Keratinocyte (primary cell): ENCODE results near the gene CDKN1C. TPM values are rescaled to one million over a fixed set of nuclear protein-coding genes. Genes with fewer than 3 reads are reported as not detected.

ENCODE experiments used
- DNase-seq: peaks from one replicate; pipeline ENCODE4 v3.0.0-alpha.2; 2011; ENCODE audit warnings: low read depth, missing footprints, low spot score
- FAIRE-seq: peaks from 2 replicates; lab custom pipeline; 2011; peaks lifted over from hg19 to GRCh38; lab: Jason Lieb, UNC
- H2AFZ ChIP-seq: 2 replicates; pipeline ENCODE4 v1.6.0; 2012; ENCODE audit warnings: low read length, control low read depth, inconsistent platforms; ENCODE audit not compliant: control insufficient read depth
- H3K27ac ChIP-seq: 2 replicates; pipeline ENCODE4 v1.5.1; 2011; ENCODE audit warnings: low read length; ENCODE audit not compliant: control insufficient read depth, insufficient read depth
- H3K27me3 ChIP-seq: 3 replicates; pipeline ENCODE4 v1.6.0; 2011; ENCODE audit warnings: low read length; ENCODE audit not compliant: control insufficient read depth, insufficient read depth; ENCODE audit errors: extremely low read depth
- H3K36me3 ChIP-seq, 2 experiments: 2 replicates in 1 of 2; 3 replicates in 1 of 2; pipeline ENCODE4 v1.5.1; 2011; ENCODE audit warnings: low read length in 2 of 2, mild to moderate bottlenecking in 1 of 2; ENCODE audit not compliant: control insufficient read depth in 2 of 2, insufficient read depth in 2 of 2; ENCODE audit errors: extremely low read depth in 1 of 2
- H3K4me1 ChIP-seq: 3 replicates; pipeline ENCODE4 v1.5.1; 2011; ENCODE audit warnings: low read length; ENCODE audit not compliant: control insufficient read depth, insufficient read depth; ENCODE audit errors: extremely low read depth
- H3K4me2 ChIP-seq: 3 replicates; pipeline ENCODE4 v1.6.0; 2011; ENCODE audit warnings: low read depth, low read length; ENCODE audit not compliant: control insufficient read depth, insufficient read depth; ENCODE audit errors: extremely low read depth
- H3K4me3 ChIP-seq, 3 experiments: fragments of 200-600 bp in 1 of 3; sonication (generic) in 1 of 3; 2 replicates in 2 of 3; 3 replicates in 1 of 3; pipeline ENCODE4 v1.5.1; 2011 to 2016; ENCODE audit warnings: low read length in 3 of 3, mild to moderate bottlenecking in 3 of 3, control low read depth in 2 of 3, inconsistent platforms in 1 of 3, low read depth in 1 of 3, mixed read lengths in 1 of 3, mixed run types in 1 of 3, moderate library complexity in 1 of 3; ENCODE audit not compliant: control insufficient read depth in 2 of 3, insufficient read depth in 2 of 3; ENCODE audit errors: extremely low read depth in 1 of 3
- H3K79me2 ChIP-seq: 2 replicates; pipeline ENCODE4 v1.6.0; 2012; ENCODE audit warnings: low read length; ENCODE audit not compliant: control insufficient read depth, insufficient read depth
- H3K9ac ChIP-seq: 3 replicates; pipeline ENCODE4 v1.6.0; 2011; ENCODE audit warnings: low read length; ENCODE audit not compliant: control insufficient read depth, insufficient read depth; ENCODE audit errors: extremely low read depth
- H3K9me1 ChIP-seq: 3 replicates; pipeline ENCODE4 v1.6.0; 2011; ENCODE audit warnings: low read length; ENCODE audit not compliant: control insufficient read depth, insufficient read depth; ENCODE audit errors: extremely low read depth
- H3K9me3 ChIP-seq: 2 replicates; pipeline ENCODE4 v1.5.1; 2012; ENCODE audit warnings: low read depth, low read length; ENCODE audit not compliant: control insufficient read depth
- H4K20me1 ChIP-seq: 3 replicates; pipeline ENCODE4 v1.6.0; 2011; ENCODE audit warnings: low read length; ENCODE audit not compliant: control insufficient read depth, insufficient read depth; ENCODE audit errors: extremely low read depth
- CTCF ChIP-seq, 3 experiments: IDR thresholded peaks in 1 of 3; conservative IDR thresholded peaks in 1 of 3; optimal IDR thresholded peaks in 1 of 3; 2 replicates in 2 of 3; 3 replicates in 1 of 3; pipeline versions ENCODE3 to v1.5.1; 2011; ENCODE audit warnings: low read length in 3 of 3, mild to moderate bottlenecking in 3 of 3, moderate library complexity in 2 of 3, control low read depth in 1 of 3, inconsistent platforms in 1 of 3; ENCODE audit not compliant: insufficient read depth in 2 of 3; ENCODE audit errors: extremely low read depth in 1 of 3
- EZH2 ChIP-seq: IDR thresholded peaks from one replicate; pipeline ENCODE4 v1.6.1; 2012; ENCODE audit warnings: inconsistent platforms, mild to moderate bottlenecking, low read length, moderate library complexity
- dilution Hi-C: fragments of 300-500 bp; cut with MboI; formaldehyde crosslinking; loops from one replicate; pipeline ENCODE4 v1.7.0; 2020; ENCODE audit warnings: low sequenced_read_pairs; ENCODE audit not compliant: extremely low pct_ligation_motif_present
- polyA plus RNA-seq, 5 experiments: library from polyadenylated mRNA; depleted of rRNA in 3 of 5; stranded (reverse) in 3 of 5; stranded (forward) in 1 of 5; unstranded in 1 of 5; fragments of >200 nt; gene quantifications; 1 replicate in 1 of 5; 2 replicates in 3 of 5; 3 replicates in 1 of 5; pipeline versions ENCODE4 v1.2.1 to v1.2.3, GENCODE V29; 2011 to 2012; ENCODE audit warnings: missing spikeins in 2 of 5, low read depth in 1 of 5, low replicate concordance in 1 of 5

Gene CDKN1C
- polyA plus RNA-seq, 1 donor (not counting 4 experiments of a cell fraction or from before 2014, with no cell fraction given), result 0.37 TPM

DNA sequence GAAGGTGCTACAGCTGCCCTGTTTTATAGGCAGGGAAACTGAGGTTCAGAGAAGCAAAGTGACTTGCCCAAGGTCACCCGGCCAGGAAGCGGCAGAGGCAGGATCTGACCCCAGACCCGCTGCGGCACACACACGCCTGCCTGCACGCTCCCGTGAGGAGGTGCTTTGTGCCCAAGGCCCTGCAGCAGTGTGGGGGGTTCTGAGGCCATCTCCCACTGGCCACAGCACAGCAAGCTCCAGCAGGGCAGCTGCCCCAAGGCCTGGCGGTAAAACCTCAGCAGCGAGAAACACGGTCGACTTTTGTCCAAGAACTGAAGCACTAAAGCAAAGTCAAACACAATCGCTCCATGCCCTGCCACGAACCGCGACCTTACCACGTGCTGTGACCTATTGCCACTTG is 42.7 kb downstream of the CDKN1C start:
- no peak overlapping the region for H3K27ac ChIP-seq

DNA sequence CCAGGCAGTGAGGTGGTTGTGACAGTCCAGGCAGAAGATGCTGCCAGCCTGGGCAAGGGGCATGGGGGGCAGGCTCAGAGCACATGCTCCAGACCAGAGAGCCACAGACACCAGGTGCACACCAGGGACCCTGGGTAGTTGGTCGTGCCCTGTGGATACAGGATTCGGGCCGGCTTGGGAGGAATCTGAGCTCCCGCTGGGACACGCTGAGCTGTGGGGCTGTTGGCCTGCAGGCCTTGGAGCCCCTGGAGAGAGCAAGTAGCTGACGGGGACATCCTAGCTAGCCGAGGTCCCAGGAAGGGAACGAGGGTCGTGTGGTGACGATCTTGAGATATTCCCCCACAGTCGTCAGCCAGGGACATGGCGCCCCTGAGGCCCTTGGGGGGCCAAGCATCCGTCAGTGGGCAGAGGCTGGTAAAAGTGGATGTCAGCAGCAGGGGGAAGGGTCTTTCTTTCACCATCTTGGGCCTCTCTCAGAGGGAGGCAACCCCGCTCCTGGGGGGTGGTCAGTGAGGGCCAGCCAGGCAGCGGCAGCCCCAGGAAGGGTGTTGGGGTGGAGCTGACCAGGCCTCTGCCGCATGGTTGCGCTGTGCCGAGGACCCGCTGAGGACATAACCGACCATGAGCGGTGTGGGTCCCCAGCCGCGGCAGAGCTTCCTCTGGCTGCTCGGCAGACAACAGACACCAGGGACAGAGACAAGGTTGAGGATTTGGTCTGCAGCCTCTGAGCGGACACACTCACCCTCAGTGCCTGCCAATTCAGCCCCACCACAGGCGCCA is 44.0 kb downstream of the CDKN1C start:
- no peak for DNase-seq

More for the DNA sequence above, 42.7 kb downstream of the CDKN1C start:
- DNase-seq, result no peak
- no peaks in the 10 kb centered on the region for H3K9me1 ChIP-seq
- FAIRE-seq, result no peak
- TF ChIP-seq EZH2 (no peak), CTCF (optimal IDR thresholded peaks at IDR 0.05 in 1 of 3, IDR thresholded peaks at IDR 0.05 in 1 of 3, conservative IDR thresholded peaks at IDR 0.05 in 1 of 3; ENCODE audit: extremely low read depth in 1 of 3, insufficient read depth in 2 of 3, low read length in 3 of 3) (no peak)
- H3K9me3 ChIP-seq, result no peaks in the 10 kb centered on the region
- H4K20me1 ChIP-seq, result no peaks in the 10 kb centered on the region
- dilution Hi-C loops, result no loop called here
- no peak overlapping the region for H2AFZ ChIP-seq
- no peaks in the 10 kb centered on the region for H3K36me3 ChIP-seq
- no peaks in the 10 kb centered on the region for H3K79me2 ChIP-seq
- peaks cover 14% of the 10 kb centered on the region for H3K27me3 ChIP-seq
- no peak overlapping the region for H3K4me2 ChIP-seq
- no peak overlapping the region for H3K9ac ChIP-seq
- H3K4me3 ChIP-seq, result no peak overlapping the region
- no peaks in the 10 kb centered on the region for H3K4me1 ChIP-seq

More for the DNA sequence above, 44.0 kb downstream of the CDKN1C start:
- no peaks in the 10 kb centered on the region for H4K20me1 ChIP-seq
- TF ChIP-seq EZH2 (no peak), CTCF (optimal IDR thresholded peaks at IDR 0.05 in 1 of 3, IDR thresholded peaks at IDR 0.05 in 1 of 3, conservative IDR thresholded peaks at IDR 0.05 in 1 of 3; ENCODE audit: extremely low read depth in 1 of 3, insufficient read depth in 2 of 3, low read length in 3 of 3) (no peak)
- H3K4me2 ChIP-seq, result no peak overlapping the region
- peaks cover 12% of the 10 kb centered on the region for H3K27me3 ChIP-seq
- dilution Hi-C loops, result no loop called here
- H3K9ac ChIP-seq, result no peak overlapping the region
- H3K27ac ChIP-seq, result no peak overlapping the region
- no peak overlapping the region for H3K4me3 ChIP-seq
- no peaks in the 10 kb centered on the region for H3K9me1 ChIP-seq
- no peaks in the 10 kb centered on the region for H3K36me3 ChIP-seq
- FAIRE-seq, result no peak
- H3K79me2 ChIP-seq, result no peaks in the 10 kb centered on the region
- no peak overlapping the region for H2AFZ ChIP-seq
- H3K4me1 ChIP-seq, result no peaks in the 10 kb centered on the region
- H3K9me3 ChIP-seq, result no peaks in the 10 kb centered on the region
